ENCODE measurements around the gene ZNF839.
A peak's percentile ranks its signal among the peaks of the same experiment; 100 is the strongest.

ZNF839 gene

GRCh38 chr14:102320671-102321455 lies 1.3 kb downstream of the ZNF839 start (continued):
- TF ChIP-seq ZNF571 (tag by site-specific recombination; IDR thresholded peaks at IDR 0.05), result no peak
- no peak for TF ChIP-seq ZNF555 (tag by site-specific recombination; conservative IDR thresholded peaks at IDR 0.05)
- TF ChIP-seq ZNF837 (tag by site-specific recombination; IDR thresholded peaks at IDR 0.05), result no peak
- TF ChIP-seq ZFP41 (tag by site-specific recombination; IDR thresholded peaks at IDR 0.05; ENCODE audit: borderline replicate concordance), result no peak

- TF ChIP-seq SCRT2 (tag by site-specific recombination; IDR thresholded peaks at IDR 0.05) (peak; percentile 70), KLF7 (tag by site-specific recombination; IDR thresholded peaks at IDR 0.05; ENCODE audit: borderline replicate concordance) (no peak)
- H3K4me3 ChIP-seq (ENCODE audit: low read depth, low read length), result no peak overlapping the region
- no peak overlapping the region; the same call in 1 of the 2 replicates for H3K27ac ChIP-seq (ENCODE audit: extremely low read depth, low read depth, low read length)
- peaks cover 0 to 23% of the 10 kb centered on the region in 2 experiments; a peak in 2 of 3 replicates for H3K36me3 ChIP-seq (ENCODE audit: control insufficient read depth in 2 of 2, insufficient read depth in 1 of 2, low read length in 2 of 2)
- ChIA-PET POLR2A (no interaction called here), CTCF (interaction anchor here (0.6 to 1.1 kb wide), 4 partner anchors 83 to 595 kb away, joined by 3 to 5 read pairs (median 3); no protein-coding TSS in a partner anchor)
- H3K4me1 ChIP-seq (ENCODE audit: control insufficient read depth, insufficient read depth, low read length), result peaks cover 8% of the 10 kb centered on the region; the same call in 1 of the 2 replicates
- H3K9me3 ChIP-seq (ENCODE audit: control insufficient read depth, insufficient read depth, low read depth, low read length), result no peaks in the 10 kb centered on the region
These were observed 2.2 kb downstream of the ZNF839 start for GRCh38 chr14:102321456-102322422.

- POLR2A ChIA-PET, result no interaction called here
- H3K27ac ChIP-seq (ENCODE audit: extremely low read depth, low read depth, low read length), result no peak overlapping the region
- H3K4me1 ChIP-seq (ENCODE audit: control insufficient read depth, insufficient read depth, low read length), result peaks cover 3% of the 10 kb centered on the region; the same call in 1 of the 2 replicates
- CTCF ChIA-PET, result interaction anchor here (0.6 kb wide), 2 partner anchors 67 to 248 kb away, joined by 3 to 4 read pairs; no protein-coding TSS in a partner anchor
- H3K36me3 ChIP-seq (ENCODE audit: control insufficient read depth in 2 of 2, insufficient read depth in 1 of 2, low read length in 2 of 2), result peaks cover 1 to 23% of the 10 kb centered on the region in 2 experiments; a peak in 2 of 3 replicates
- TF ChIP-seq HIC1 (tag by site-specific recombination; IDR thresholded peaks at IDR 0.05), result 0 out of 2 replicates have a peak, but pooled peaks have one; percentile 14
- no peak for TF ChIP-seq ZNF391 (tag by site-specific recombination; IDR thresholded peaks at IDR 0.05; ENCODE audit: borderline replicate concordance, low read depth)
- no peak for TF ChIP-seq ZSCAN30 (tag by site-specific recombination; IDR thresholded peaks at IDR 0.05)
- peak; percentile 20; the same call in 1 of the 2 replicates for TF ChIP-seq ZNF654 (tag by site-specific recombination; IDR thresholded peaks at IDR 0.05; ENCODE audit: low read depth)
- no peak for TF ChIP-seq BCL6B (tag by site-specific recombination; IDR thresholded peaks at IDR 0.05)
- peak; percentile 78 for TF ChIP-seq CTCF (tag by site-specific recombination; IDR thresholded peaks at IDR 0.05)
- no peak for TF ChIP-seq ZBTB1 (tag by site-specific recombination; IDR thresholded peaks at IDR 0.05)
- TF ChIP-seq ZBTB48 (tag by site-specific recombination; IDR thresholded peaks at IDR 0.05), result no peak
- H3K9me3 ChIP-seq (ENCODE audit: control insufficient read depth, insufficient read depth, low read depth, low read length), result no peaks in the 10 kb centered on the region
- H3K4me3 ChIP-seq (ENCODE audit: low read depth, low read length), result no peak overlapping the region
These were observed 3.6 kb downstream of the ZNF839 start for GRCh38 chr14:102323102-102323501.
